HAP-1 (cell line): ENCODE data around the gene GLMP.

ENCODE experiments used
- DNase-seq, 2 experiments: peaks; one replicate each; pipeline ENCODE4 v3.0.0-alpha.2; 2016 to 2020; ENCODE audit warnings: low spot score in 2 of 2
- H3K27me3 ChIP-seq: fragments of 250-450 bp; sonication (Bioruptor Pico); 2 replicates; pipeline ENCODE4 v1.5.1; 2020; ENCODE audit warnings: low read depth, mild to moderate bottlenecking, moderate library complexity
- H3K36me3 ChIP-seq: fragments of 250-450 bp; sonication (Bioruptor Pico); replicated peaks from 2 replicates; pipeline ENCODE4 v1.5.1; 2020; ENCODE audit warnings: mild to moderate bottlenecking
- H3K4me1 ChIP-seq: fragments of 250-450 bp; sonication (Bioruptor Pico); 2 replicates; pipeline ENCODE4 v1.5.1; 2020; ENCODE audit warnings: mild to moderate bottlenecking
- H3K4me3 ChIP-seq: fragments of 250-450 bp; sonication (Bioruptor Pico); 2 replicates; pipeline ENCODE4 v1.5.1; 2020; ENCODE audit warnings: mild to moderate bottlenecking, moderate library complexity
- H3K9me3 ChIP-seq: fragments of 250-450 bp; sonication (Bioruptor Pico); 2 replicates; pipeline ENCODE4 v1.5.1; 2020; ENCODE audit warnings: mild to moderate bottlenecking, moderate library complexity
- in situ Hi-C: fragments of 300-500 bp; cut with MboI; formaldehyde crosslinking; loops from 3 replicates; pipeline ENCODE4 v1.14.3; 2020; ENCODE audit warnings: low sequenced_read_pairs, inconsistent platforms, mixed read lengths

GLMP gene

GRCh38 chr1:156308078-156308477 is 12.6 kb upstream of the GLMP start:
- H3K4me3 ChIP-seq: no peak overlapping the region
- in situ Hi-C loops: loop anchor here (10.0 kb wide), 1 partner anchor 393 kb away; the partner anchor contains the start of gene RIT1
- H3K4me1 ChIP-seq: no peaks in the 10 kb centered on the region
- no peaks in the 10 kb centered on the region for H3K27me3 ChIP-seq
- H3K9me3 ChIP-seq: no peaks in the 10 kb centered on the region
- DNase-seq: no peak
- peaks cover 90% of the 10 kb centered on the region for H3K36me3 ChIP-seq

DNA sequence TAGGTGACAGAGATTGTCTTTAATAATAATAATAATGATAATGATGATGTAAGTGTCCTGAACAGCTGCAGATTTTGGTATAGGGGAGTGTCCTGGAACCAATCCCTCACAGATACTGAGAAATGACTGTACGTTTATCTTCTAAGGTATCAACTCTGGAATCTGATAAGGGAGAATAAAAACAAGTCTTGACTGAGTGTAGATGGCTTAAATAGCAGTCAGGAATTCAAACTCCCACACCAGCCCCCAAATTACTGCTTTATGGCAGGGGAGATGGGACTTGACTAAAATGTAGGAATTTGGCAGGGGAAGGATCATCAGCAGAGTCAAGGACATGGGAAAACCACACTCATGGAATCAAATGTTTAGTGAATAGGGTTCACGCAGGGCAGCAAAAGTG is 9.7 kb upstream of the GLMP start:
- Histone ChIP-seq H3K36me3 (peaks cover 64% of the 10 kb centered on the region), H3K4me1 (no peaks in the 10 kb centered on the region), H3K27me3 (no peaks in the 10 kb centered on the region), H3K4me3 (no peak overlapping the region), H3K9me3 (no peaks in the 10 kb centered on the region)
- in situ Hi-C loops: loop anchor here (10.0 kb wide), 1 partner anchor 390 kb away; the partner anchor contains the start of gene RIT1
- no peak for DNase-seq

DNA sequence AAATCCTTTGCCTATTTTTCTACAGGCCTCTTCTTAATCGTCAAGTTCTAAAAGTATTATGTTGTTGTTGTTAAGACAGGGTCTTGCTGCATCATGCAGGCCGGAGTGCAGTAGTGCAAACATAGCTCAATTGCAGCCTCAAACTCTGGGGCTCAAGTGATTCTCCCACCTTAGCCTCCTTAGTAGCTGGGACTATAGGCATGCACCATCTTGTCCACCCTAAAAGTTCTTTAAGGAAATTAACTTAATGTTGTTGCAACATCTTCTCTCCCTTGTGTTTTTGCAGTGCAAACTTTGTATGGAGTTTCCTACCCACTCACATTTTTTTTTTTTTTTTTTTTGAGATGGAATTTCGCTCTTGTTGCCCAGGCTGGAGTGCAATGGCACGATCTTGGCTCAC is 7.8 kb upstream of the GLMP start:
- Histone ChIP-seq H3K4me1 (no peaks in the 10 kb centered on the region), H3K27me3 (no peaks in the 10 kb centered on the region), H3K9me3 (no peaks in the 10 kb centered on the region), H3K4me3 (no peak overlapping the region), H3K36me3 (peaks cover 44% of the 10 kb centered on the region)
- in situ Hi-C loops: loop anchor here (10.0 kb wide), 1 partner anchor 388 kb away; the partner anchor contains the start of gene RIT1
- no peak for DNase-seq

DNA sequence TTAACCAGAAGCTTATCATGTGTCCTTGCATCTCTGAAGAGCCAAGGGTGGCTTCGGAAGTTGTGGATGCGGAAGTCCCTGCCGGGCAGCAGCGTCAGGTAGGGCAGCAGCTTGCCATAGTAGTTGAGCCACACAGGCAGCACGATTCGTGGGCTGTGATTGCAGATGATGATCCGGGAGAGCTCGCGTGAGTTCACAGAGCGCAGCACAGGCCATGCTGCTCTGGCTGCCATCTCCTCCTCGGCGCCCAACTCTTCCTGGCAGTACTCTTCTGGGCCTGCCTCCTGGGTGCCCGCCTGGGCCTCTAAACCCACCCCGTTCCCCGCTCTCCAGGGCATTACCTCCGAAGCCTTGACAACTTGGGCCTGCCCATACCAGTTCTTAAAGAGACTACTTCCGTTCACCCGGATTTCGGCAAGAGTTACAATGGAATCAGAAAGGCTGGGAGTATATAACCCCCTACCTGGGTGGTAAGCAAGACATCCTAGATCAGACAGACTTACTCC is 3.4 kb upstream of the GLMP start, which contains the start of gene VHLL:
Gene VHLL, minus strand, starts transcription at position 456 of the 506 bp plus-strand sequence. Its CDS starts 118 bp downstream, at position 338.
- DNase-seq: no peak

DNA sequence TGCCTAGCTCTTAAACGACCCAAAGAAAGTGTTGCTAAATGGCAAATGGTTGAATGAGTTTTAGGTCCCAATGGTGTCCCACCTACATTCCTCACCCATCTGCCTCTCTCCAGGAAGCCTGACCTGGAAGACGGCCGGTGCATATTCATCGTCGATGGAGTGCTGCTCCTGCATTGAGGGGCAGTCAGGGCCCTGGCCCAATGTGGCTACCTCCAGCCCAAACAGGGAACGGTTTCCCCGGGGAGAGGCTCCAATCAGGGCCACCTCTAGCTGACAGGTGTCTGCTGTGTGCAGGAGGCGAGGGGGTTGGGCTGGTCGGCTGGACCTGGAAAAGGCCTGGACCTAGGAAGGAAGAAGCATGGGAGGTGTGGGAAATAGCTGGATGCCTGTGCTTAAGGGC is 1.6 kb downstream of the GLMP start:
- in situ Hi-C loops: no loop called here
- peaks cover 3% of the 10 kb centered on the region for H3K36me3 ChIP-seq

More for the DNA sequence above, 3.4 kb upstream of the GLMP start, which contains the start of gene VHLL:
- Histone ChIP-seq H3K4me3 (no peak within 1 kb of the TSS), H3K9me3 (no peaks in the 10 kb centered on the region), H3K27me3 (no peaks in the 10 kb centered on the region), H3K4me1 (no peaks in the 10 kb centered on the region), H3K36me3 (peaks cover 11% of the 10 kb centered on the region; the same call in 1 of the 2 replicates)
- in situ Hi-C loops: no loop called here

GRCh38 chr1:156293098-156293434 is 2.4 kb downstream of the GLMP start:
- no peak overlapping the region for H3K4me3 ChIP-seq
- in situ Hi-C loops: no loop called here
- no peaks in the 10 kb centered on the region for H3K4me1 ChIP-seq
- no peaks in the 10 kb centered on the region for H3K27me3 ChIP-seq
- DNase-seq: no peak
- peaks cover 3% of the 10 kb centered on the region for H3K36me3 ChIP-seq
- no peaks in the 10 kb centered on the region for H3K9me3 ChIP-seq

More for the DNA sequence above, 1.6 kb downstream of the GLMP start:
- no peak for DNase-seq
- Histone ChIP-seq H3K27me3 (no peaks in the 10 kb centered on the region), H3K4me1 (no peaks in the 10 kb centered on the region), H3K9me3 (no peaks in the 10 kb centered on the region), H3K4me3 (no peak overlapping the region)

- no peak for DNase-seq
- no peak overlapping the region for H3K4me3 ChIP-seq
- in situ Hi-C loops: no loop called here
Observed at GRCh38 chr1:156291226-156292061, 4.0 kb downstream of the GLMP start.

DNA sequence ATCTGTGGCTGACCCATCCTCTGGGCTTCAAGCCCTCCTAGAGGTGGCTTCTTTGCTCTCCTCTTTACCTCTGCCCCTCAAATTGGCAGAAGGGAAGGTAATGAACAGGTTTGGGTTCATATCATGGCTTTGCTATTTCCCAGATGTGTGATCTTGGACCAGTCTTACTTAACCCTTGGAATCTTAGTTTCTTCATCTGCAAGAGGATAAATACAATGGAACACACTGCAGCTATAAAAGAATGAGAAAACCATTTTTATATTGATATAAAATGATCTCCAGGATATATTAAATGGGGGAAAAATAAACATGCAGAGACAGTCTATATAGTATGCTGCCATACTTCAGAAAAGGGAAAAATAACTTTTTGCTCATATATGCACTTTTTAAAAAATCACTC is 5.6 kb downstream of the GLMP start:
- Histone ChIP-seq H3K9me3 (no peaks in the 10 kb centered on the region), H3K4me1 (no peaks in the 10 kb centered on the region), H3K27me3 (no peaks in the 10 kb centered on the region), H3K36me3 (peaks cover 3% of the 10 kb centered on the region), H3K4me3 (no peak overlapping the region)
- no peak for DNase-seq
- in situ Hi-C loops: no loop called here

More at GRCh38 chr1:156291226-156292061, 4.0 kb downstream of the GLMP start:
- H3K36me3 ChIP-seq: peaks cover 3% of the 10 kb centered on the region
- H3K27me3 ChIP-seq: no peaks in the 10 kb centered on the region
- no peaks in the 10 kb centered on the region for H3K9me3 ChIP-seq
- H3K4me1 ChIP-seq: no peaks in the 10 kb centered on the region

- DNase-seq: no peak
- no peak overlapping the region for H3K4me3 ChIP-seq
- H3K4me1 ChIP-seq: peaks cover 9% of the 10 kb centered on the region
- H3K27me3 ChIP-seq: no peaks in the 10 kb centered on the region
- H3K36me3 ChIP-seq: peaks cover 5% of the 10 kb centered on the region
- no peaks in the 10 kb centered on the region for H3K9me3 ChIP-seq
- in situ Hi-C loops: no loop called here
Observed at GRCh38 chr1:156286061-156286460, 9.4 kb downstream of the GLMP start.

DNA sequence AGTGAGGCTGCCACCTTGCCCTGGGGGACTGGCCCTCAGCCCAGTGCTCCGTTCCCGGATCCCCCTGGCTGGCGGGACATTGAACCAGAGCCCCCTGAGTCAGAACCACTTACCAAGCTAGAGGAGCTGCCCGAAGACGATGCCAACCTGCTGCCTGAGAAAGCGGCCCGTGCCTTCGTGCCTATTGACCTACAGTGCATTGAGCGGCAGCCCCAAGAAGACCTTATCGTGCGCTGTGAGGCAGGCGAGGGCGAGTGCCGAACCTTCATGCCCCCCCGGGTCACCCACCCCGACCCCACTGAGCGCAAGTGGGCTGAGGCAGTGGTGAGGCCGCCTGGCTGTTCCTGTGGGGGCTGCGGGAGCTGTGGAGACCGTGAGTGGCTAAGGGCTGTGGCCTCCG is 10.0 kb downstream of the GLMP start:
- Histone ChIP-seq H3K4me3 (no peak overlapping the region), H3K4me1 (peaks cover 9% of the 10 kb centered on the region), H3K36me3 (peaks cover 6% of the 10 kb centered on the region), H3K9me3 (no peaks in the 10 kb centered on the region), H3K27me3 (no peaks in the 10 kb centered on the region)
- DNase-seq: no peak
- in situ Hi-C loops: no loop called here

GRCh38 chr1:156284757-156285156 is 10.7 kb downstream of the GLMP start:
- no peak overlapping the region for H3K4me3 ChIP-seq
- H3K9me3 ChIP-seq: no peaks in the 10 kb centered on the region
- in situ Hi-C loops: no loop called here
- H3K27me3 ChIP-seq: no peaks in the 10 kb centered on the region
- peaks cover 13% of the 10 kb centered on the region for H3K36me3 ChIP-seq
- DNase-seq: no peak
- H3K4me1 ChIP-seq: peaks cover 9% of the 10 kb centered on the region

- in situ Hi-C loops: no loop called here
- Histone ChIP-seq H3K36me3 (peaks cover 19% of the 10 kb centered on the region), H3K4me1 (peaks cover 9% of the 10 kb centered on the region), H3K4me3 (peak within 1 kb of the TSS; percentile 98), H3K9me3 (no peaks in the 10 kb centered on the region), H3K27me3 (no peaks in the 10 kb centered on the region)
- no peak for DNase-seq
Observed at GRCh38 chr1:156284112-156284511, 11.4 kb downstream of the GLMP start, which contains the start of gene TMEM79. TSS of gene TMEM79 (plus strand) at chr1:156284325. CDS start at chr1:156285227, 902 bp downstream.

- Histone ChIP-seq H3K4me1 (peaks cover 9% of the 10 kb centered on the region), H3K4me3 (peak overlapping the region; percentile 98), H3K36me3 (peaks cover 25% of the 10 kb centered on the region), H3K9me3 (no peaks in the 10 kb centered on the region), H3K27me3 (no peaks in the 10 kb centered on the region)
- DNase-seq: no peak
- in situ Hi-C loops: no loop called here
Observed at GRCh38 chr1:156283521-156283920, 12.0 kb downstream of the GLMP start.
